HG02610 (cell line): ENCODE results near the gene IPO4.

Experiments
- ATAC-seq: cut with Tn5 transposase; IDR thresholded peaks from one replicate; pipeline ENCODE4 v1.9.1; 2021; ENCODE audit warnings: mild to moderate bottlenecking, moderate library complexity; ENCODE audit not compliant: unreplicated experiment

The IPO4 gene

DNA sequence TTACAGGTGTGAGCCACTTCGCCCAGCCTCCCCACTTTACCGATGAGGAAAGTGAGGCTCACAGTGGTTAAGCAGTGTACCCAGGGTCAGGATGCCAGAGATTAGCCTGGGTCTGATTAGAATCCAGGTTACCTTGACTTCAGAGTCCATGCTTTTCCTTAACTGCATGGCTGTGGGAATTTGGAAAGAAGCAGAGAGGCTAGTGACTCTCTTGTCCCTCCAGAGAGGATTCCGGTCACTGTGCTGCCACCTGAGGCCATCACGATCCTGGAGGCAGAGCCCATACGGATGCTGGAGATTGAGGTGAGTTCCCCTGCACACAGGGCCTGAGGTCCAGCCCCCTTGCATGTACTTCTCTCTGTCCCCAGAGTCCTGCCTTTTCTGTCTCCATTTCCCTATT is 12.0 kb downstream of the IPO4 start:
- no peak for ATAC-seq

- ATAC-seq = no peak
Observed at GRCh38 chr14:24172871-24173281, 15.7 kb downstream of the IPO4 start.

DNA sequence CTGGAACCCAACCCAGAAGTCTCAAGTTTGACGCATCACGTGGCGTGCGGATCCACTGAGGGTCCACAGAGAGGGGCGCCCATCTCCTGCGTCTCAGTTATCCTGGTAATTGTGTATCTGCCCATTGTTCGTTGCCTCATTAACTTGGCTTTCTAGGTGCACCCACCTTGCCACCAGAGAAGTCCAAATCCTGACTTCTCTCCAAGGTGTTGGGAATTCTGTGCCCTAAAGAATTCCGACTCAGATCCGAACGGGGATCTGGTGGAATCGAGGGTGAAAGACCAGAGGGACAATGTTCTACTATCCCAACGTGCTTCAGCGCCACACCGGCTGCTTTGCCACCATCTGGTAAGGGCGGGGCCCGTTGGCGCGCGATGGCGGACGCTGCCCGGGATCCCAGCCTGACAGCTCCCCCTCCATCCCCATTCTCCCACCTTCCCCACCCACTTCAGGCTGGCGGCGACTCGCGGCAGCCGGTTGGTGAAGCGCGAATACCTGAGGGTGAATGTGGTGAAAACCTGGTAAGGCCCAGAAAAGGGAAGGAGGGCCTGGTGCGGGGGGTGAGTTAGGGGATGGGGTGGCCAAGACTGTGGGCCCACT is 16.3 kb downstream of the IPO4 start:
- no peak for ATAC-seq

- ATAC-seq = peak; percentile 60
Observed at GRCh38 chr14:24171422-24172260, 17.0 kb downstream of the IPO4 start, which contains the start of gene REC8. TSS of gene REC8 (plus strand) at chr14:24172080. CDS start at chr14:24172553, 473 bp downstream.

DNA sequence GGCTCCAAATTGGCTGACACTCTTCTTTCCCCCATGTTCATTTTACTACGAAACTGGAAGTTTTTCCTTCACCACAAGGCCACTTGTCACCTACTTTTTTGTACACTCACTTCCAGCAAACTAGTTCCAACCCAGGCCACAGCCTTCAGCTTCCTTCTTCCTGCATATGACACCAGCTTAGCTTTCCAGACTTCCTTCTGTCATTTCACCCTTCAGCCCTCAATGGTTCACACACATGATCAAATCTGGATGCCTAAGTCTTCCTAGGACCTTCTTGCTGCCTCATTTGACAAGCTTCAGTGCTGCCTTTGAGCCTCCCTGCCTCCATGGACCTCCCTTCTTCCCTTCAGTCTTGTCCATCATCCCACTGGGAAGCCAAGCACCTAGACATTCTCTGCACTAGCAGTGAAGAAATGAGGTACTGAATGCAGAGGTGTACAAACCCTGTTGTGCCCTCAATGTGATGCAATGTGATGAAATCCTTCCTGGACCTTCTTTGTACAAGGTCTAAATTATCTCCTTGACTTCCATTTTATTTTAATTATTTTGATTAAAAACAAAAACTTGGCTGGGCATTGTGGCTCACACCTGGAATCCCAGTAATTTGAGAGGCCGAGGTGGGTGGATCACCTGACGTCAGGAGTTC is 21.0 kb downstream of the IPO4 start:
- no peak for ATAC-seq

DNA sequence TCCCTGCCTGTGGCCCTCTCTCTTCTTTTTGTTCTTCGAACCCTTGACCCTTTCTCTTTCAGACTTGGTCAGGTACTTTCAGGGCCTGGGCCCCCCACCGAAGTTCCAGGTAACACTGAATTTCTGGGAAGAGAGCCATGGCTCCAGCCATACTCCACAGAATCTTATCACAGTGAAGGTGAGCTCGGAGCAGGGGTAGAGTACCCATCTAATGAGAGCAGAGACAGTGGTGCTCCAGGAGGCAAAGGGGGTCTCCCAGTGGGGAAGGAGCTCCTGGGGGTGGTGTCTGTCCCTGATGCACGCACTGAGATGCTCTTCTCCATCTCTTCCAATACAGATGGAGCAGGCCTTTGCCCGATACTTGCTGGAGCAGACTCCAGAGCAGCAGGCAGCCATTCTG is 22.8 kb downstream of the IPO4 start:
- ATAC-seq = no peak

- ATAC-seq = no peak
Observed at GRCh38 chr14:24164518-24164991, 24.1 kb downstream of the IPO4 start.

DNA sequence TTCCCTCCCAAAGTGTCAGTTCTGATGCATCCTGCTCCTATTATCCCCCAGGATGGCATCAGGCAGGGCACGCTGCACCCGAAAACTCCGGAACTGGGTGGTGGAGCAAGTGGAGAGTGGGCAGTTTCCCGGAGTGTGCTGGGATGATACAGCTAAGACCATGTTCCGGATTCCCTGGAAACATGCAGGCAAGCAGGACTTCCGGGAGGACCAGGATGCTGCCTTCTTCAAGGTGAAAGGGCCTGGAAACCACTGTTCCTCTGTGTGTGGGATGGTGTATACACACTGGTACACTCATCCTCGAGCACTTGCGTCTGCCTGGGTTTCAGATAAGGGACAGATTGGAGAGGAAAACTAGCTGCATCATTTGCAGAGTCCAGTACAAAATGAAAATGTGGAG is 26.5 kb downstream of the IPO4 start:
- no peak for ATAC-seq

- ATAC-seq = peak; percentile 77
Observed at GRCh38 chr14:24160850-24161804, 27.5 kb downstream of the IPO4 start, which contains the start of gene IRF9. TSS of gene IRF9 (plus strand) at chr14:24161265. CDS start at chr14:24162145, 880 bp downstream.

GRCh38 chr14:24160499-24160849 is 28.1 kb downstream of the IPO4 start:
- ATAC-seq = no peak

DNA sequence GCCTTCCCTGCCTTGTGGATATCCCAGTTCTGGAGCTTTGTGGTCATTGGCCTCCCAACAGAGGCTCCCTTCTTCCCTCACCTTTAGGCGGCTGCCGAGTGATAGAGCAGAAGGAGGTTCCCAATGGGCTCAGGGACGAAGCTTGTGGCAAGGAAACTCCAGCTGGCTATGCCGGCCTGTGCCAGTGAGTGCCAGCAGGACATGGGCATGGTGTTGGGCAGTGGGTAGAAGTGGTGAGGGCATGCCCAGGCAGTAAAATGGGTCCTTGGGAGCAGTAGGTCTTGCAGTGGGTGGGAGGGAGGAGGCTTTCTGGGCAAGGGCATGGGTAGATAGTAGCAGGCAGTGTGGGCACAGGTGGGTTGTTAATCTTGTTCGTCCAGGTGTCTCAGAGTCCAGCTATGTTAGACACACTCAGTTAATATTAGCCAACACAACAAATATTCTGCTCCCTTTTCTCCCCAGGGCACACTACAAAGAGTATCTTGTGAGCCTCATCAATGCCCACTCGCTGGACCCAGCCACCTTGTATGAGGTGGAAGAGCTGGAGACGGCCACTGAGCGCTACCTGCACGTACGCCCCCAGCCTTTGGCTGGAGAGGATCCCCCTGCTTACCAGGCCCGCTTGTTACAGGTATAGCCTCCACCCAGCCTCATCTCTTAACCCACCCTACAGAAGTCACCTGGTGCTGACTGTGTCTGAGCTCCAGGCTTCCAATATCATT is 28.7 kb downstream of the IPO4 start:
- no peak for ATAC-seq

- no peak for ATAC-seq
Observed at GRCh38 chr14:24157331-24157730, 31.3 kb downstream of the IPO4 start.

GRCh38 chr14:24156840-24157239 is 31.8 kb downstream of the IPO4 start:
- no peak for ATAC-seq

DNA sequence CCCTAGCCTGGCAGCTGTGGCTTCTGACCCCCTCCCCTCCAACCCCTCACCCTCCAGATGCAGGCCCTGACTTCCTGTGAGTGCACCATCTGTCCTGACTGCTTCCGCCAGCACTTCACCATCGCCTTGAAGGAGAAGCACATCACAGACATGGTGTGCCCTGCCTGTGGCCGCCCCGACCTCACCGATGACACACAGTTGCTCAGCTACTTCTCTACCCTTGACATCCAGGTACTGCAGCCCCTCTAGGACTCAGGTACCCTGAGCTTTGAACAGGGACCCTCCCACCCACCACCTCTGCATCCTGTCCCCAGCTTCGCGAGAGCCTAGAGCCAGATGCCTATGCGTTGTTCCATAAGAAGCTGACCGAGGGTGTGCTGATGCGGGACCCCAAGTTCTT is 33.5 kb downstream of the IPO4 start:
- ATAC-seq = no peak

DNA sequence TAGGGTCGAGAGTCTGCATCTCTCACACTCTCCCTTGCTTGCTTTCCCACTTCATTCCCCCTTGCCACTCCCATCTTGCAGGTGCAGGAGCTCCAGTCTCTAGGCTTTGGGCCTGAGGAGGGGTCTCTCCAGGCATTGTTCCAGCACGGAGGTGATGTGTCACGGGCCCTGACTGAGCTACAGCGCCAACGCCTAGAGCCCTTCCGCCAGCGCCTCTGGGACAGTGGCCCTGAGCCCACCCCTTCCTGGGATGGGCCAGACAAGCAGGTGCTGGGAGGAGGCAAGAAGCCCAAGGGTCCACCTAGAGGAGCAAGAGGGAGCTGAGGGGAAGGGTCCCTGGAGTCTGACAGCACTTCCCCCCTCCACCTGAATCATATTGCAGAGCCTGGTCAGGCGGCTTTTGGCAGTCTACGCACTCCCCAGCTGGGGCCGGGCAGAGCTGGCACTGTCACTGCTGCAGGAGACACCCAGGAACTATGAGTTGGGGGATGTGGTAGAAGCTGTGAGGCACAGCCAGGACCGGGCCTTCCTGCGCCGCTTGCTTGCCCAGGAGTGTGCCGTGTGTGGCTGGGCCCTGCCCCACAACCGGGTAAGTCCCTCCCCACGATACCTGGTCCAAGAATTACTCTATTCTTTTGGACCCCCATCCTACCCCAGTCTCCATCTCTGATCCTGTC is 37.1 kb downstream of the IPO4 start:
- no peak for ATAC-seq

- ATAC-seq = no peak
Observed at GRCh38 chr14:24150993-24151392, 37.6 kb downstream of the IPO4 start.

DNA sequence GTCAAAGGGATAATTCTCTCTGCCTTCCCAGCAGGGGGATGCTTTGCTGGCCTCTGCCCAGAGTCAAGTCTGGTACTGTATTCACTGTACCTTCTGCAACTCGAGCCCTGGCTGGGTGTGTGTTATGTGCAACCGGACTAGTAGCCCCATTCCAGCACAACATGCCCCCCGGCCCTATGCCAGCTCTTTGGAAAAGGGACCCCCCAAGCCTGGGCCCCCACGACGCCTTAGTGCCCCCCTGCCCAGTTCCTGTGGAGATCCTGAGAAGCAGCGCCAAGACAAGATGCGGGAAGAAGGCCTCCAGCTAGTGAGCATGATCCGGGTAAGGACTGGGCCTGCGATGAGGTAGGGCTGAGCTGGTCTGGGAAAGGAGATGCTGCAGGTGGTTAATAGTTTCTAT is 38.0 kb downstream of the IPO4 start:
- no peak for ATAC-seq

GRCh38 chr14:24150061-24150460 is 38.6 kb downstream of the IPO4 start:
- no peak for ATAC-seq

- no peak for ATAC-seq
Observed at GRCh38 chr14:24149302-24149969, 39.2 kb downstream of the IPO4 start.
